GM19395 (cell line): ENCODE data around the gene SPG7.
"Not testable (repeated sequence)": the region's sequence is repeated elsewhere in the genome, so short reads cannot be mapped to it uniquely, and the experiment has no call there.

Experiments
- ATAC-seq: cut with Tn5 transposase; IDR thresholded peaks from one replicate; pipeline ENCODE4 v1.9.1; 2021; ENCODE audit warnings: mild to moderate bottlenecking, moderate library complexity; ENCODE audit not compliant: unreplicated experiment

Gene SPG7

GRCh38 chr16:89507834-89508590, at the start of gene SPG7:
SPG7 (plus strand) TSS chr16:89508403; CDS start chr16:89508418, 15 bp downstream.
- ATAC-seq: peak; percentile 56

- no peak for ATAC-seq
These were observed 49.7 kb upstream of the SPG7 start for GRCh38 chr16:89458551-89458950.

DNA sequence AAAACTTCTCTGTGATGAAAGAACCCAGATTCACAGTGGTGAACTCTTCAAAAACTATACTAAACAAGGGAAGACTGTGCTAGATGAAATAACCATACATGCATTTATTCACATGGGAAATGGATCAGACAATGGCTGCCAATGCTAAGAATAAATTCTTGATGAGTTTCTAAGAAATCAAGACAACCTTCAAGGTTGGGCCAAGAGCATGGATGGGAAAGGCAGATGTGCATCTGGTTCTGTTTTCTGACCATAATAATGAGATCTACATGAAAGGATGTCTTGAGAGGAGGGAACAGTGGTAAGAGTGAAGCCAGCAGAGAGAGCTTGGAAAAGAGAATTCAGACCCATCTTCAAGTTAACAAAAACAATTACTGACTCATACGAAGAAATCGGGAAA, 49.2 kb upstream of the SPG7 start:
- no peak for ATAC-seq

GRCh38 chr16:89460556-89460955, 47.6 kb upstream of the SPG7 start:
- no peak for ATAC-seq

- ATAC-seq: not testable (repeated sequence)
These were observed 46.3 kb upstream of the SPG7 start for GRCh38 chr16:89461890-89462289.

- not testable (repeated sequence) for ATAC-seq
These were observed 45.6 kb upstream of the SPG7 start for GRCh38 chr16:89462639-89463038.

- ATAC-seq: not testable (repeated sequence)
These were observed 44.9 kb upstream of the SPG7 start for GRCh38 chr16:89463312-89463711.

DNA sequence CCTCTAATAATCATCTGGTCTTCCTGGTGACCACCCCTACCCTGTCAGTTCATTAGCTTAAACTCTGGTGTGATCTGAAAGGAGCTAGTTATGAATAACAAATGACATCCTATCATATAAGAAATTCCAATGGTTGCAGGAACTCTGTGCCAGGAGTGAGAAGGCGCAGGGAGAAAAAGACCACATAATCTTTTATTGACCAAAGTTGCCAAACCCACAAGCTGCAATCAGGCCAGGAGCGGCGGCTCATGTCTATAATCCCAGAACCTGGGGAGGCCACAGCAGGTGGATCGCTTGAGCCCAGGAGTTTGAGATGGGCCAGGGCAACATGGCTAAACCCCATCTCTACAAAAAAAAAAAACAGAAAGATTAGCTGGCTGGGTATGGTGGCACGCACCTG, 41.3 kb upstream of the SPG7 start:
- ATAC-seq: no peak

DNA sequence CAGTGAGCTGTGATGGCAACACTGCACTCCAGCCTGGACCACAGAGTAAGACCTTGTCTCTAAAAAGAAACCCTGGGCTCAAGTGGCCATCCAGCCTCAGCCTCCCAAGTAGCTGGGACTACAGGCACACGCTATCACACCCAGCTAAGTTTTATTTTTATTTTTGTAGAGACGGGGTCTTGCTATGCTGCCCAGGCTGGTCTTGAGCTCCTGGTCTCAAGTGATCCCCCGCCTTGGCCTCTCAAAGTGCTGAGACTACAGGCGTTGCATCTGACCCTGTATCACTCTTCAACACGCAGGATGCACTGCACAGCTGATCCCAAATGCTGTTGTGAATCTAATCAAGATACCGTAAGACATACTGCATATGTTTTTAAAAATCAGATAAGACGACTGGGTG, 40.8 kb upstream of the SPG7 start:
- no peak for ATAC-seq

- ATAC-seq: no peak
These were observed 35.5 kb upstream of the SPG7 start for GRCh38 chr16:89472711-89473075.

GRCh38 chr16:89473136-89473712, 35.0 kb upstream of the SPG7 start:
- no peak for ATAC-seq

DNA sequence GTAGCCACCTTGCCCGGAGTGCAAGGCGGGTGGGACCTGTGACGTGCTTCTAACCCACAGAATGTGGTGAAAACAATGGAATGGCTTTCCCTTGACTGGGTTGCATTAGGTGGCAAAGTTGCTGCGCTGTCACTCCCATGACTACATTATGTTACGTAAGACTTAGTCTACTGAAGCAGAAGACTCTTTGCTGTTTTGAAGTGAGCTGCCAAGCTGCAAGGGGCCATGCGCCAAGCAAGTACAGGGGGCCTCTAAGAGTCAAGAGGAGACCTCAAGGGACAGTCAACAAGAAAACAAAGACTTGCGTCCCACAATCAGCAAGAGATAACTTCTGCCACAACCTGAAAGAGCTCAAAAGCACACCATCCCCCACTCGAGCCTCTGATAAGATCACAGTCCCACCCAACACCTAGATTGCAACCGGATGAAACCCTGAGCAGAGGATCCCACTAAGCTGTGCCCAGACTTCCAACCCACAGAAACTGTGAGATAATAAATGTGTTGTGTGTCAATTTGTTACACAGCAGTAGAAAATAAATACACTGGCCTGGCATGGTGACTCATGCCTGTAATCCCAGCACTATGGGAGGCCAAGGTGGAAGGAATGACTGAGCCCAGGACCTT, 34.3 kb upstream of the SPG7 start:
- ATAC-seq: no peak

- ATAC-seq: no peak
These were observed 33.1 kb upstream of the SPG7 start for GRCh38 chr16:89475144-89475543.

DNA sequence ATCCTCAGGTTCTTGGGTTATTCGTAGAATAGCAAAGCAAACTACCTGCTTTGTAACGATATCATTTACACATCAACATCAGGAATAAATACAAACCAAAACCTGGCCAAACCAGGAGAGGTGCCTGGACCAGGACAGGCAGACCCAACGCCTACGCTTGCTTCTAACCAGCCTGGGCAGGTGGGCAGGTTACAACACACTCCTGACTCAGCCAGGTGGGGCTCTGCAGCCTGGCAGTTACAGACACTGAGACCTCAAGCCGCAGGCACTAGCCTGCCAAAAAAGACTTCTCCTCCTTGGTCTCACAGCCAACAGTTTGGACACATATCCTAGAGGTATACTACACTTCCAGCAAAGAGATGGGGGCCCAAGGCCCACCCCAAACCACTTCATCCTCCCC, 31.8 kb upstream of the SPG7 start:
- peak; percentile 37 for ATAC-seq

- ATAC-seq: peak; percentile 84
These were observed 31.4 kb upstream of the SPG7 start for GRCh38 chr16:89476811-89477261.

GRCh38 chr16:89478576-89479221, 29.5 kb upstream of the SPG7 start:
- ATAC-seq: no peak

DNA sequence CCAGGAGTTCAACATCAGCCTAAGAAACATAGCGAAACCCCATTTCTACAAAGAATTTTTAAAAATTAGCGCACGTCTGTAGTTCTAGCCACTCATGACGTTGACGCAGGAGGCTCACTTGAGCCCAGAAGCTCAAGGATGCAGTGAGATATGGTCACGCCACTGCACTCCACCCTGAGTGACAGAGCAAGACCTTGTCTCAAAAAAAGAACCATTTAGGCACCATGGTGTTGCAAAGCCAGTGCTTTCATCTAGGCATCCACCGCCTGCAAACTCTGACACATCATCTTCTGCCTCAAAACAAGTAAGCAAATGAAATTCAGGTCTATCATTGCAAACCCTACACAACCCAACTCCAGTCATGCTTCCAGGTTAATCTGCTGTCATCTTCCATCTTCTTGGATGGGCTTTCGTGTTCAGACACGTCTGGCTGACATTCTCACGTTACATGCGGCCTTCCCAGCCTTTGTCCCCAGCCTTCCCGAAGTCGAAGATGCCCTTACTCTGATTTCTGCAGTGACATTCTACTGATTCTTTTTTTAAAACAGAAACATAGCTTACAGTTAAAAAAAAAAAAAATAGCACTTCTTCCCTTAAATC, 26.7 kb upstream of the SPG7 start:
- no peak for ATAC-seq

- ATAC-seq: no peak
These were observed 25.9 kb upstream of the SPG7 start for GRCh38 chr16:89482150-89482816.

DNA sequence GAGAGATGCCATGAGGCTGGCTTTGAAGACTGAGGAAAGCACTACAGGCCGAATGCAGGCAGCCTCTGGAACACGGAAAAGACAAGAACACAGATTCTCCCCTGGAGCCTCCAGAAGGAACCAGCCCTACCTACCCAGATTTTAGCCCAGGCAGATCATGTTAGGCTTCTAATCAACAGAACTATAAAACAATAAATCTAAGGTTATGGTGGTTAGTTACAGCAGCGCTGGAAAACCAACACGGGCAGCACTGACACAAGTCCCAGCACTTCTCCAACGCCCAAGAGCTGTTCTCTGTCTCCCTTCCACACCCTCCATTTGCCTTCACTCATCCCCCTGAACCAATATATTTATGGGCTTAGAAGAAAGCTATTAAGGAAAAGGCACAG, 25.4 kb upstream of the SPG7 start:
- ATAC-seq: no peak

DNA sequence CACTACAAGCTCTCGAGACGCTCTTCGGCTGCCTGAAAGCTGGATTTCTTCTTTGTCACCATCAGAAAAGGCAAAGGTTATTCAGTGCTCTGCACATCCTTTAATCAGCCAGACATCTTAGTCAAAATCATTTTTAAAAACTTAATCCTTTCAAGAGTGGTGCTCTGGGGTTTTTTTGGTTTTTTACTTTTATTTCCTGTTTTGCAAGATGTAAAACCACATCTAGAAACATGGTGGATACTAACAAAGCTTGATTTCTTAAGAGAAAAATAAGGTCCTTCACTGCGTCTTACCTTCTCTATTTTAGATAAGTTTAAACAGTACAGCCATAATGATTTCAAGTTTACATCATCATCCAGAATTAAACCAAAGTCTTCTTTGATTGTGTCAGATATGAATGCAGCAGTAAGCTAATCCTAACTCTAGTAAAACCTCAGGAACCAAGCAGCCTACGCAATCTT, 24.1 kb upstream of the SPG7 start:
- no peak for ATAC-seq
